Muscle of leg (tissue), 11 donors: ENCODE results near the gene PPP2R1B. TPM values are rescaled to one million over a fixed set of nuclear protein-coding genes. Genes with fewer than 3 reads are reported as not detected.

Source experiments
- DNase-seq: peaks from one replicate; pipeline ENCODE4 v3.0.0; 2013
- H3K27ac ChIP-seq: one replicate; pipeline ENCODE4 v1.5.1; 2013; ENCODE audit warnings: mild to moderate bottlenecking, low read length, control low read depth
- H3K27me3 ChIP-seq: one replicate; pipeline ENCODE4 v1.6.1; 2013; ENCODE audit warnings: low read length; ENCODE audit not compliant: control insufficient read depth, insufficient read depth
- H3K36me3 ChIP-seq: one replicate; pipeline ENCODE4 v1.6.1; 2013; ENCODE audit warnings: low read length; ENCODE audit not compliant: control insufficient read depth, insufficient read depth
- H3K4me1 ChIP-seq: one replicate; pipeline ENCODE4 v1.6.1; 2013; ENCODE audit warnings: low read length; ENCODE audit not compliant: control insufficient read depth, insufficient read depth
- H3K4me3 ChIP-seq: one replicate; pipeline ENCODE4 v1.5.1; 2013; ENCODE audit warnings: low read length, control low read depth
- H3K9me3 ChIP-seq: replicated peaks from 2 replicates; pipeline ENCODE4 v1.6.1; 2013; ENCODE audit warnings: low read depth, low read length; ENCODE audit not compliant: control insufficient read depth
- WGBS: methylation state at CpG from one replicate; pipeline ENCODE4 v1.1.5; 2013; ENCODE audit warnings: missing lambda C conversion rate; ENCODE audit not compliant: insufficient coverage; 5-methylcytosine and 5-hydroxymethylcytosine counted together
- polyA plus RNA-seq, 8 donors: library from polyadenylated mRNA; unstranded; fragments of 120-200 nt; gene quantifications; one replicate each; pipeline versions ENCODE4 v1.2.1 to v1.2.3, GENCODE V29; 2013; ENCODE audit warnings: inconsistent platforms in 1 of 8, low replicate concordance in 1 of 8; ENCODE audit not compliant: insufficient read length in 8 of 8, insufficient read depth in 1 of 8
- total RNA-seq: library from RNA; stranded (reverse); fragments of 120-200 nt; gene quantifications from one replicate; pipeline ENCODE4 v1.2.4, GENCODE V29; 2013

PPP2R1B gene
- total and polyA plus RNA-seq, 9 donors = 8.7 to 15.3 (median 10.6) TPM

GRCh38 chr11:111729831-111730311 is 36.3 kb downstream of the PPP2R1B start:
- Histone ChIP-seq H3K36me3 (peaks cover 25% of the 10 kb centered on the region), H3K9me3 (no peaks in the 10 kb centered on the region), H3K27me3 (no peaks in the 10 kb centered on the region), H3K4me3 (no peak overlapping the region), H3K27ac (peak overlapping the region; percentile 100), H3K4me1 (peaks cover 58% of the 10 kb centered on the region)
- DNase-seq = peak; percentile 73
- WGBS = 54% methylated on average over 3 of the region's 9 CpGs

GRCh38 chr11:111729071-111729830 is 36.9 kb downstream of the PPP2R1B start:
- DNase-seq = no peak
- H3K4me1 ChIP-seq = peaks cover 52% of the 10 kb centered on the region

GRCh38 chr11:111727431-111727830 is 38.8 kb downstream of the PPP2R1B start:
- peaks cover 48% of the 10 kb centered on the region for H3K36me3 ChIP-seq
- no peaks in the 10 kb centered on the region for H3K27me3 ChIP-seq
- WGBS = 67% methylated on average over 2 of the region's 7 CpGs
- no peak overlapping the region for H3K27ac ChIP-seq
- no peak overlapping the region for H3K4me3 ChIP-seq
- H3K4me1 ChIP-seq = peaks cover 34% of the 10 kb centered on the region
- no peak for DNase-seq
- H3K9me3 ChIP-seq = no peaks in the 10 kb centered on the region

More at GRCh38 chr11:111729071-111729830, 36.9 kb downstream of the PPP2R1B start:
- whole genome bisulfite sequencing = 57% methylated on average over 4 of the region's 10 CpGs
- no peak overlapping the region for H3K4me3 ChIP-seq
- peaks cover 31% of the 10 kb centered on the region for H3K36me3 ChIP-seq
- H3K27ac ChIP-seq = peak overlapping the region; percentile 100
- H3K27me3 ChIP-seq = no peaks in the 10 kb centered on the region
- no peaks in the 10 kb centered on the region for H3K9me3 ChIP-seq

GRCh38 chr11:111726301-111726713 is 39.9 kb downstream of the PPP2R1B start:
- WGBS = 90% methylated on average over 6 of the region's 9 CpGs
- H3K4me3 ChIP-seq = no peak overlapping the region
- H3K4me1 ChIP-seq = peaks cover 24% of the 10 kb centered on the region
- no peaks in the 10 kb centered on the region for H3K9me3 ChIP-seq
- no peak overlapping the region for H3K27ac ChIP-seq
- no peaks in the 10 kb centered on the region for H3K27me3 ChIP-seq
- H3K36me3 ChIP-seq = peaks cover 59% of the 10 kb centered on the region
- no peak for DNase-seq

GRCh38 chr11:111725621-111726020 is 40.6 kb downstream of the PPP2R1B start:
- WGBS = 79% methylated on average over 6 of the region's 10 CpGs
- no peak for DNase-seq
- peaks cover 17% of the 10 kb centered on the region for H3K4me1 ChIP-seq

GRCh38 chr11:111724615-111725129 is 41.5 kb downstream of the PPP2R1B start:
- Histone ChIP-seq H3K9me3 (no peaks in the 10 kb centered on the region), H3K27ac (no peak overlapping the region), H3K27me3 (no peaks in the 10 kb centered on the region), H3K4me3 (no peak overlapping the region), H3K4me1 (peaks cover 10% of the 10 kb centered on the region), H3K36me3 (peaks cover 76% of the 10 kb centered on the region)
- no peak for DNase-seq
- WGBS = 90% methylated on average over 7 of the region's 11 CpGs

More at GRCh38 chr11:111725621-111726020, 40.6 kb downstream of the PPP2R1B start:
- H3K27me3 ChIP-seq = no peaks in the 10 kb centered on the region
- H3K9me3 ChIP-seq = no peaks in the 10 kb centered on the region
- H3K36me3 ChIP-seq = peaks cover 66% of the 10 kb centered on the region
- H3K4me3 ChIP-seq = no peak overlapping the region
- no peak overlapping the region for H3K27ac ChIP-seq

- WGBS = 65% methylated on average over 12 of the region's 15 CpGs
- no peaks in the 10 kb centered on the region for H3K9me3 ChIP-seq
- no peak for DNase-seq
- no peak overlapping the region for H3K4me3 ChIP-seq
- H3K36me3 ChIP-seq = peaks cover 80% of the 10 kb centered on the region
- H3K4me1 ChIP-seq = no peaks in the 10 kb centered on the region
- no peak overlapping the region for H3K27ac ChIP-seq
- no peaks in the 10 kb centered on the region for H3K27me3 ChIP-seq
These were observed 42.6 kb downstream of the PPP2R1B start for GRCh38 chr11:111723595-111723994.

GRCh38 chr11:111722501-111722900 is 43.7 kb downstream of the PPP2R1B start:
- Histone ChIP-seq H3K27me3 (no peaks in the 10 kb centered on the region), H3K4me3 (no peak overlapping the region), H3K27ac (no peak overlapping the region), H3K4me1 (no peaks in the 10 kb centered on the region), H3K9me3 (no peaks in the 10 kb centered on the region), H3K36me3 (peaks cover 85% of the 10 kb centered on the region)
- 92% methylated on average over 8 of the region's 8 CpGs for WGBS
- no peak for DNase-seq

GRCh38 chr11:111720801-111721494 is 45.2 kb downstream of the PPP2R1B start:
- no peaks in the 10 kb centered on the region for H3K9me3 ChIP-seq
- H3K4me1 ChIP-seq = no peaks in the 10 kb centered on the region
- no peak overlapping the region for H3K27ac ChIP-seq
- DNase-seq = no peak
- H3K36me3 ChIP-seq = peaks cover 69% of the 10 kb centered on the region
- no peak overlapping the region for H3K4me3 ChIP-seq
- H3K27me3 ChIP-seq = no peaks in the 10 kb centered on the region
- 79% methylated on average over 2 of the region's 7 CpGs for WGBS

- no peaks in the 10 kb centered on the region for H3K27me3 ChIP-seq
- H3K4me3 ChIP-seq = no peak overlapping the region
- H3K4me1 ChIP-seq = no peaks in the 10 kb centered on the region
- no peak for DNase-seq
- H3K36me3 ChIP-seq = peaks cover 60% of the 10 kb centered on the region
- no peaks in the 10 kb centered on the region for H3K9me3 ChIP-seq
- WGBS = 89% methylated on average over 1 of the region's 2 CpGs
- no peak overlapping the region for H3K27ac ChIP-seq
These were observed 46.8 kb downstream of the PPP2R1B start for GRCh38 chr11:111719379-111719778.
